ENCODE measurements around the gene TMED4. TPM values are rescaled to one million over a fixed set of nuclear protein-coding genes. Genes with fewer than 3 reads are reported as not detected.

Gene TMED4
- total and polyA plus RNA-seq, 4 donors, result 26.9 to 97.1 (median 46.9) TPM

DNA sequence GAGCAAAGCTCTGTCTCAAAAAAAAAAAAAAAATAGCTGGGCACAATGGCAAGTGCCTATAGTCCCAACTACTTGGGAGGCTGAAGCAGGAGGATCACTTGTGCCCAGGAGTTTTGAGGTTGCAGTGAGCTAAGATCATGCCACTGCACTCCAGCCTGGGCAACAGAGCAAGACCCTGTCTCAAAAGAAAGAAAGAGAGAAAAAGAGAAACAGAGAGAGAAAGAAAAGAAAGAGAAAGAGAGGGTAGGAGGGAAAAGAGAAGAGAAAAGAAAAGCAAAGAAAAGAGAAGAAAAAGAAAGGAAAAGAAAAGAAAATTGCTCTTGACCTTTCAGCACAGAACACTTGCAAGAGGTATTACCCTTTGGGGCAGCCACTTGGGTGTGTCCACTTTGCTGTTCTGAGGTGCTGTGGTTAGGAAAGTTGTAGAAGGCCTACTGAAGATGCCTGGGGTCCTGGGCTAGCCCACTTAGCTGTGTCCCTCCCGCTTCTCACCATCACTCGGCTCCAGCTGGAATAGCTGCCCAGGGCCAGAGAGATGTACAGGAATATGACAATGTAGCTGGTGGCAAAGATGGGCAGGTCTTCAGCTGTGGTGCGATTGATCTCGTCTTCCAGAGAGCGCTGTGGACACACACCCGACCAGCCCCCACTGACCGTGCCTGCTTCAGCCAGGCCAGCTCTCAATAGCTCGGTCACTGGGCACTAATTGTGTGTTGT lies 46.5 kb downstream of the TMED4 start:
- DNase-seq (ENCODE audit: low spot score), result no peak
- H3K4me3 ChIP-seq (ENCODE audit: low read depth in 1 of 3, low read length in 3 of 3), result no peak overlapping the region
- WGBS, result 77% methylated on average over 8 of the region's 8 CpGs
- TF ChIP-seq GABPA (IDR thresholded peaks at IDR 0.05 in 1 of 2, conservative IDR thresholded peaks at IDR 0.05 in 1 of 2) (no peak), EGR1 (IDR thresholded peaks at IDR 0.05; ENCODE audit: low read depth in 2 of 2) (no peak), TAF1 (conservative IDR thresholded peaks at IDR 0.05) (no peak), JUND (IDR thresholded peaks at IDR 0.05) (no peak)
- TF ChIP-seq, protein P1, sequence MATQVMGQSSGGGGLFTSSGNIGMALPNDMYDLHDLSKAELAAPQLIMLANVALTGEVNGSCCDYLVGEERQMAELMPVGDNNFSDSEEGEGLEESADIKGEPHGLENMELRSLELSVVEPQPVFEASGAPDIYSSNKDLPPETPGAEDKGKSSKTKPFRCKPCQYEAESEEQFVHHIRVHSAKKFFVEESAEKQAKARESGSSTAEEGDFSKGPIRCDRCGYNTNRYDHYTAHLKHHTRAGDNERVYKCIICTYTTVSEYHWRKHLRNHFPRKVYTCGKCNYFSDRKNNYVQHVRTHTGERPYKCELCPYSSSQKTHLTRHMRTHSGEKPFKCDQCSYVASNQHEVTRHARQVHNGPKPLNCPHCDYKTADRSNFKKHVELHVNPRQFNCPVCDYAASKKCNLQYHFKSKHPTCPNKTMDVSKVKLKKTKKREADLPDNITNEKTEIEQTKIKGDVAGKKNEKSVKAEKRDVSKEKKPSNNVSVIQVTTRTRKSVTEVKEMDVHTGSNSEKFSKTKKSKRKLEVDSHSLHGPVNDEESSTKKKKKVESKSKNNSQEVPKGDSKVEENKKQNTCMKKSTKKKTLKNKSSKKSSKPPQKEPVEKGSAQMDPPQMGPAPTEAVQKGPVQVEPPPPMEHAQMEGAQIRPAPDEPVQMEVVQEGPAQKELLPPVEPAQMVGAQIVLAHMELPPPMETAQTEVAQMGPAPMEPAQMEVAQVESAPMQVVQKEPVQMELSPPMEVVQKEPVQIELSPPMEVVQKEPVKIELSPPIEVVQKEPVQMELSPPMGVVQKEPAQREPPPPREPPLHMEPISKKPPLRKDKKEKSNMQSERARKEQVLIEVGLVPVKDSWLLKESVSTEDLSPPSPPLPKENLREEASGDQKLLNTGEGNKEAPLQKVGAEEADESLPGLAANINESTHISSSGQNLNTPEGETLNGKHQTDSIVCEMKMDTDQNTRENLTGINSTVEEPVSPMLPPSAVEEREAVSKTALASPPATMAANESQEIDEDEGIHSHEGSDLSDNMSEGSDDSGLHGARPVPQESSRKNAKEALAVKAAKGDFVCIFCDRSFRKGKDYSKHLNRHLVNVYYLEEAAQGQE (IDR thresholded peaks at IDR 0.05), result no peak
- TF ChIP-seq, protein P2, sequence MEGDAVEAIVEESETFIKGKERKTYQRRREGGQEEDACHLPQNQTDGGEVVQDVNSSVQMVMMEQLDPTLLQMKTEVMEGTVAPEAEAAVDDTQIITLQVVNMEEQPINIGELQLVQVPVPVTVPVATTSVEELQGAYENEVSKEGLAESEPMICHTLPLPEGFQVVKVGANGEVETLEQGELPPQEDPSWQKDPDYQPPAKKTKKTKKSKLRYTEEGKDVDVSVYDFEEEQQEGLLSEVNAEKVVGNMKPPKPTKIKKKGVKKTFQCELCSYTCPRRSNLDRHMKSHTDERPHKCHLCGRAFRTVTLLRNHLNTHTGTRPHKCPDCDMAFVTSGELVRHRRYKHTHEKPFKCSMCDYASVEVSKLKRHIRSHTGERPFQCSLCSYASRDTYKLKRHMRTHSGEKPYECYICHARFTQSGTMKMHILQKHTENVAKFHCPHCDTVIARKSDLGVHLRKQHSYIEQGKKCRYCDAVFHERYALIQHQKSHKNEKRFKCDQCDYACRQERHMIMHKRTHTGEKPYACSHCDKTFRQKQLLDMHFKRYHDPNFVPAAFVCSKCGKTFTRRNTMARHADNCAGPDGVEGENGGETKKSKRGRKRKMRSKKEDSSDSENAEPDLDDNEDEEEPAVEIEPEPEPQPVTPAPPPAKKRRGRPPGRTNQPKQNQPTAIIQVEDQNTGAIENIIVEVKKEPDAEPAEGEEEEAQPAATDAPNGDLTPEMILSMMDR (IDR thresholded peaks at IDR 0.05; ENCODE audit: low read depth, low read length, missing input control), result no peak
- no peaks in the 10 kb centered on the region for H3K9me3 ChIP-seq (ENCODE audit: control insufficient read depth in 4 of 4, low read length in 3 of 4)
- H3K27me3 ChIP-seq (ENCODE audit: control insufficient read depth in 4 of 4, insufficient read depth in 4 of 4, low read length in 3 of 4), result no peaks in the 10 kb centered on the region
- H3K27ac ChIP-seq (ENCODE audit: low read depth in 1 of 2, low read length in 2 of 2), result no peak overlapping the region
- H3K4me1 ChIP-seq (ENCODE audit: control insufficient read depth in 4 of 4, insufficient read depth in 4 of 4, low read length in 3 of 4), result peaks cover 5 to 53% (median 27%) of the 10 kb centered on the region in 4 donors
- H3K9ac ChIP-seq (ENCODE audit: low read depth in 1 of 2, low read length in 2 of 2), result no peak overlapping the region
- H3K36me3 ChIP-seq (ENCODE audit: control insufficient read depth in 4 of 4, insufficient read depth in 3 of 4, low read depth in 1 of 4, low read length in 3 of 4), result peaks cover 0 to 32% (median 21%) of the 10 kb centered on the region in 4 donors

DNA sequence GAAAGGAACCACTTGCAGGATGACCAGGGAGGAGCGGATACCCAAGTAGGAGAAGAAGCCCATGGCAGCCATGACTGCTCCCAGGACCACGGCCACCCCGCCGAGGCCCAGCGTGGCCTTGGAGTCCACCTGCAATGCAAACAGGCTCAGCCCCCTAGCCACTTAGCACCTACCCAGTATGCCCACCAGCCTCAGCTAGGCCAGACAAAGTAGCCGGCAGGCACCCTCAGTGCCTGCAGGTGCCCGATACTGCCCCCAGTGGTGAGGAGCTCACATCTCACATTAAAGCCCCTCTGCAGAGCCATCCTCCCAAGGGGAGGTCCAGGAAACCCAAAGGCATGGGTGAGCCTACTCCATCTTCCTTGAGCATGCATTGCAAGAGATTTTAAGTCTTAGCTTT lies 47.5 kb downstream of the TMED4 start:
- Histone ChIP-seq H3K36me3 (ENCODE audit: control insufficient read depth in 4 of 4, insufficient read depth in 3 of 4, low read depth in 1 of 4, low read length in 3 of 4) (peaks cover 0 to 34% (median 21%) of the 10 kb centered on the region in 4 donors), H3K4me1 (ENCODE audit: control insufficient read depth in 4 of 4, insufficient read depth in 4 of 4, low read length in 3 of 4) (peaks cover 2 to 49% (median 25%) of the 10 kb centered on the region in 4 donors), H3K27ac (ENCODE audit: low read depth in 1 of 2, low read length in 2 of 2) (no peak overlapping the region), H3K27me3 (ENCODE audit: control insufficient read depth in 4 of 4, insufficient read depth in 4 of 4, low read length in 3 of 4) (no peaks in the 10 kb centered on the region), H3K4me3 (ENCODE audit: low read depth in 1 of 3, low read length in 3 of 3) (no peak overlapping the region), H3K9me3 (ENCODE audit: control insufficient read depth in 4 of 4, low read length in 3 of 4) (no peaks in the 10 kb centered on the region), H3K9ac (ENCODE audit: low read depth in 1 of 2, low read length in 2 of 2) (no peak overlapping the region)
- DNase-seq (ENCODE audit: low spot score), result no peak
- peak; percentile 17 to 54 for TF ChIP-seq RAD21 (IDR thresholded peaks at IDR 0.05)
- TF ChIP-seq EGR1 (IDR thresholded peaks at IDR 0.05; ENCODE audit: low read depth in 2 of 2), result no peak
- no peak for TF ChIP-seq FOXA1 (IDR thresholded peaks at IDR 0.05)
- TF ChIP-seq HNF4A (conservative IDR thresholded peaks at IDR 0.05), result no peak
- TF ChIP-seq, protein P3, sequence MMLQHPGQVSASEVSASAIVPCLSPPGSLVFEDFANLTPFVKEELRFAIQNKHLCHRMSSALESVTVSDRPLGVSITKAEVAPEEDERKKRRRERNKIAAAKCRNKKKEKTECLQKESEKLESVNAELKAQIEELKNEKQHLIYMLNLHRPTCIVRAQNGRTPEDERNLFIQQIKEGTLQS (IDR thresholded peaks at IDR 0.05), result no peak
- TF ChIP-seq JUND (IDR thresholded peaks at IDR 0.05), result no peak
- TF ChIP-seq, protein P2 (IDR thresholded peaks at IDR 0.05; ENCODE audit: low read depth, low read length, missing input control), result peak; percentile 37
- TF ChIP-seq RXRA (IDR thresholded peaks at IDR 0.05), result no peak
- WGBS, result 70% methylated on average over 7 of the region's 7 CpGs
